IMR-90 (cell line): Measurements from ENCODE around the gene ST8SIA2. TPM values are rescaled to one million over a fixed set of nuclear protein-coding genes. Genes with fewer than 3 reads are reported as not detected.

ENCODE experiments used
- ATAC-seq: fragments of 200-7000 bp; cut with Tn5 transposase; 2 replicates; pipeline ENCODE4 v1.9.1; 2020; ENCODE audit warnings: low read depth, mild to moderate bottlenecking, moderate library complexity
- BruUV-seq: library from RNA; stranded (reverse); fragments of 400-500 nt; replicated peaks from 2 replicates; lab custom pipeline; 2021; lab: Mats Ljungman, UMichigan
- CTCF ChIA-PET: fragments of 300-600 bp; formaldehyde crosslinking; extraction: SDS; loops from one replicate; lab custom pipeline; 2021; ENCODE audit warnings: antibody characterized with exemption; lab: Yijun Ruan, JAX
- POLR2A ChIA-PET: fragments of 300-600 bp; sonication (Branson Sonifier 250); formaldehyde crosslinking; loops from one replicate; lab custom pipeline; 2022; ENCODE audit warnings: antibody characterized with exemption; ENCODE audit not compliant: unreplicated experiment; lab: Charles Lee
- DNase-seq: peaks from one replicate; pipeline ENCODE4 v3.0.0; 2013
- H2AFZ ChIP-seq: replicated peaks from 2 replicates; pipeline ENCODE3; 2013; ENCODE audit warnings: low read length, mild to moderate bottlenecking; ENCODE audit not compliant: poor library complexity
- H2AK5ac ChIP-seq: 2 replicates; pipeline ENCODE4 v1.6.1; 2013; ENCODE audit warnings: low read depth, low read length, inconsistent platforms
- H2AK9ac ChIP-seq: replicated peaks from 2 replicates; pipeline ENCODE3; 2013; ENCODE audit warnings: mild to moderate bottlenecking, low read depth, low read length, moderate library complexity; ENCODE audit not compliant: poor library complexity
- H2BK120ac ChIP-seq: 2 replicates; pipeline ENCODE4 v1.6.1; 2013; ENCODE audit warnings: low read depth, low read length, inconsistent platforms
- H2BK15ac ChIP-seq: 3 replicates; pipeline ENCODE4 v1.6.1; 2013; ENCODE audit warnings: low read depth, low read length, inconsistent platforms
- H2BK20ac ChIP-seq: 2 replicates; pipeline ENCODE4 v1.6.1; 2013; ENCODE audit warnings: low read depth, mild to moderate bottlenecking, inconsistent platforms, low read length, moderate library complexity
- H2BK5ac ChIP-seq: 2 replicates; pipeline ENCODE4 v1.6.1; 2013; ENCODE audit warnings: mild to moderate bottlenecking, low read depth, low read length, inconsistent platforms; ENCODE audit not compliant: poor library complexity, severe bottlenecking
- H3K14ac ChIP-seq: replicated peaks from 2 replicates; pipeline ENCODE4 v1.6.1; 2013; ENCODE audit warnings: low read depth, low read length, inconsistent platforms
- H3K18ac ChIP-seq: 2 replicates; pipeline ENCODE4 v1.6.1; 2013; ENCODE audit warnings: low read depth, low read length, control low read depth
- H3K23ac ChIP-seq: 2 replicates; pipeline ENCODE4 v1.6.1; 2013; ENCODE audit warnings: low read depth, low read length, inconsistent platforms
- H3K27ac ChIP-seq: 2 replicates; pipeline ENCODE4 v1.5.1; 2013; ENCODE audit warnings: mild to moderate bottlenecking, control low read depth, low read length; ENCODE audit not compliant: insufficient read depth
- H3K27me3 ChIP-seq: 2 replicates; pipeline ENCODE4 v1.6.1; 2013; ENCODE audit warnings: low read length; ENCODE audit not compliant: control insufficient read depth, insufficient read depth
- H3K36me3 ChIP-seq: 2 replicates; pipeline ENCODE4 v1.6.1; 2013; ENCODE audit warnings: low read length, mixed read lengths; ENCODE audit not compliant: control insufficient read depth, insufficient read depth
- H3K4ac ChIP-seq: 2 replicates; pipeline ENCODE4 v1.6.1; 2013; ENCODE audit warnings: low read depth, low read length, inconsistent platforms
- H3K4me1 ChIP-seq: 2 replicates; pipeline ENCODE4 v1.6.1; 2013; ENCODE audit warnings: low read length, mixed read lengths; ENCODE audit not compliant: control insufficient read depth, insufficient read depth
- H3K4me2 ChIP-seq: 2 replicates; pipeline ENCODE4 v1.6.1; 2013; ENCODE audit warnings: low read depth, mild to moderate bottlenecking, control low read depth, low read length, moderate library complexity
- H3K4me3 ChIP-seq: 2 replicates; pipeline ENCODE4 v1.5.1; 2013; ENCODE audit warnings: low read depth, mild to moderate bottlenecking, control low read depth, low read length, moderate library complexity; ENCODE audit not compliant: insufficient read depth
- H3K56ac ChIP-seq: 2 replicates; pipeline ENCODE4 v1.6.1; 2013; ENCODE audit warnings: low read length, inconsistent platforms; ENCODE audit not compliant: insufficient read depth; ENCODE audit errors: extremely low read depth
- H3K79me1 ChIP-seq, 2 experiments: 2 replicates each; pipeline ENCODE4 v1.6.1; 2013; ENCODE audit warnings: low read length in 2 of 2, inconsistent platforms in 1 of 2, low read depth in 1 of 2
- H3K9ac ChIP-seq: 2 replicates; pipeline ENCODE4 v1.6.1; 2013; ENCODE audit warnings: low read depth, low read length, control low read depth
- H3K9me1 ChIP-seq: 2 replicates; pipeline ENCODE4 v1.6.1; 2013; ENCODE audit warnings: low read length, inconsistent platforms; ENCODE audit not compliant: insufficient read depth
- H3K9me3 ChIP-seq: 2 replicates; pipeline ENCODE4 v1.6.1; 2013; ENCODE audit warnings: low read length; ENCODE audit not compliant: control insufficient read depth, insufficient read depth
- H4K20me1 ChIP-seq: 2 replicates; pipeline ENCODE4 v1.6.1; 2013; ENCODE audit warnings: low read length, inconsistent platforms; ENCODE audit not compliant: insufficient read depth
- H4K5ac ChIP-seq: 2 replicates; pipeline ENCODE4 v1.6.1; 2013; ENCODE audit warnings: mild to moderate bottlenecking, low read depth, low read length, control low read depth
- H4K8ac ChIP-seq, 2 experiments: 2 replicates each; pipeline ENCODE4 v1.6.1; 2013; ENCODE audit warnings: low read depth in 2 of 2, low read length in 2 of 2, control low read depth in 1 of 2, inconsistent platforms in 1 of 2
- H4K91ac ChIP-seq: 2 replicates; pipeline ENCODE4 v1.6.1; 2013; ENCODE audit warnings: low read depth, low read length, inconsistent platforms; ENCODE audit not compliant: insufficient read depth
- ELK1 ChIP-seq: fragments of 150-350 bp; IDR thresholded peaks from 2 replicates; pipeline ENCODE4 v1.6.1; 2016; ENCODE audit warnings: low read depth, mild to moderate bottlenecking, low read length, moderate library complexity, borderline replicate concordance
- FOS ChIP-seq: fragments of 150-350 bp; IDR thresholded peaks from 2 replicates; pipeline ENCODE4 v1.6.1; 2016; ENCODE audit warnings: low read depth, low read length
- MAFK ChIP-seq: IDR thresholded peaks from 2 replicates; pipeline ENCODE4 v1.6.1; 2012; ENCODE audit warnings: low read depth, low read length, improper control_type of control experiment
- MXI1 ChIP-seq: IDR thresholded peaks from 2 replicates; pipeline ENCODE4 v1.6.1; 2012; ENCODE audit warnings: low read depth, mild to moderate bottlenecking, low read length, moderate library complexity, borderline replicate concordance
- RFX5 ChIP-seq: IDR thresholded peaks from 2 replicates; pipeline ENCODE4 v1.8.0; 2012; ENCODE audit warnings: low read depth, mild to moderate bottlenecking, low read length, moderate library complexity
- SMC3 ChIP-seq: fragments of 150-350 bp; IDR thresholded peaks from 2 replicates; pipeline ENCODE4 v1.6.1; 2016; ENCODE audit warnings: low read depth, mild to moderate bottlenecking, antibody characterized with exemption, low read length, moderate library complexity
- USF2 ChIP-seq: fragments of 150-350 bp; IDR thresholded peaks from 2 replicates; pipeline ENCODE4 v1.6.1; 2017; ENCODE audit warnings: mild to moderate bottlenecking, antibody characterized with exemption, low read length, low read depth
- WGBS, 2 experiments: methylation state at CpG; one replicate each; pipeline versions ENCODE4 v1.1.5 to v1.1.7; 2013; ENCODE audit warnings: missing lambda C conversion rate in 2 of 2; ENCODE audit not compliant: insufficient read length in 1 of 2; ENCODE audit errors: extremely low coverage in 2 of 2; 5-methylcytosine and 5-hydroxymethylcytosine counted together
- dilution Hi-C: fragments of 300-500 bp; cut with HindIII; formaldehyde crosslinking; loops from one replicate; pipeline ENCODE4 v1.14.3; 2018; ENCODE audit warnings: low sequenced_read_pairs; ENCODE audit not compliant: unreplicated experiment
- in situ Hi-C: fragments of 300-500 bp; cut with MboI; formaldehyde crosslinking; loops from 3 replicates; pipeline ENCODE4 v1.14.3; 2019; ENCODE audit warnings: low sequenced_read_pairs, inconsistent platforms, mixed read lengths
- intact Hi-C: fragments of 100-400 bp; cut with micrococcal nuclease; formaldehyde crosslinking; loops from 2 replicates; pipeline ENCODE4 v1.10.0; 2022
- polyA plus RNA-seq, 3 experiments: library from polyadenylated mRNA; depleted of rRNA; stranded (reverse); fragments of >200 nt; gene quantifications; 2 replicates each; pipeline ENCODE4 v1.2.3, GENCODE V29; 2012; ENCODE audit warnings: low replicate concordance in 1 of 3
- total RNA-seq: library from RNA; depleted of rRNA; stranded (reverse); fragments of >200 nt; gene quantifications from 2 replicates; pipeline ENCODE4 v1.2.3, GENCODE V29; 2012

ST8SIA2 gene
- total and polyA plus RNA-seq, 2 of the 4 experiments (the other 2 are of a cell fraction): not detected

GRCh38 chr15:92425578-92426225, 32.0 kb downstream of the ST8SIA2 start:
- in situ Hi-C loops: no loop called here
- Histone ChIP-seq H4K20me1 (no peaks in the 10 kb centered on the region), H4K5ac (no peak overlapping the region), H3K27me3 (no peaks in the 10 kb centered on the region), H3K4me2 (no peak overlapping the region), H3K18ac (no peak overlapping the region), H2AK9ac (no peak overlapping the region), H2BK15ac (no peak overlapping the region), H4K91ac (no peak overlapping the region), H3K56ac (no peak overlapping the region), H3K9ac (no peak overlapping the region), H3K9me1 (no peaks in the 10 kb centered on the region), H3K14ac (no peak overlapping the region), H3K4ac (no peak overlapping the region), H2BK20ac (no peak overlapping the region), H2AK5ac (no peak overlapping the region), H4K8ac (no peak overlapping the region), H3K9me3 (no peaks in the 10 kb centered on the region; the same call in 1 of the 2 replicates), H3K4me3 (no peak overlapping the region), H3K36me3 (no peaks in the 10 kb centered on the region), H2BK5ac (no peak overlapping the region), H3K79me1 (no peaks in the 10 kb centered on the region), H2BK120ac (no peak overlapping the region), H3K4me1 (no peaks in the 10 kb centered on the region), H2AFZ (no peak overlapping the region), H3K27ac (no peak overlapping the region), H3K23ac (no peak overlapping the region)
- dilution Hi-C loops: no loop called here
- ATAC-seq: no peak
- ChIA-PET POLR2A (no interaction called here), CTCF (no interaction called here)
- no peak for TF ChIP-seq SMC3
- no peak for TF ChIP-seq FOS
- no peak for TF ChIP-seq MAFK
- no peak for TF ChIP-seq ELK1
- TF ChIP-seq MXI1: no peak
- no peak for TF ChIP-seq USF2
- no peak for TF ChIP-seq RFX5
- no peak for DNase-seq
- WGBS, 2 experiments: 100% methylated on average over 3 of the region's 12 CpGs; no CpG with 5 or more reads in 1 of the 2 experiments
- BruUV-seq: no TSS peak
- intact Hi-C loops: no loop called here
